ENCODE measurements around the gene COBLL1. TPM values are rescaled to one million over a fixed set of nuclear protein-coding genes. Genes with fewer than 3 reads are reported as not detected.

The COBLL1 gene
- polyA plus RNA-seq, 1 donor = 7.3 TPM

DNA sequence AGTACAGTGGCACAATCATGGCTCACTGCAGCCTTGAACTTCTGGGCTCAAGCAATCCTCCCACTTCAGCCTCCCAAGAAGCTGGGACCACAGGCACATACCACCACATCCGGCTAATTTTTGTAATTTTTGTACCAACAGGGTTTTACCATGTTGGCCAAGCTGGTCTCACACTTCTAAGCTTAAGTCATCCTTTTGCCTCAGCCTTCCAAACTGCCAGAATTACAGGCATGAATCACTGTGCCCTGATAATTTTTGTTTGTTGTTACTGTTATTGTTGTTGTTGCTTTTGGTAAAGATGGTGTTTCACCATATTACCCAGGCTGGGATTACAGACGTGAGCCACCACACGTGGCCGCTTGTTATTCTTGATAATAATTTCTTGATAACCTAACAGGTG is 10.5 kb upstream of the COBLL1 start:
- DNase-seq = no peak

DNA sequence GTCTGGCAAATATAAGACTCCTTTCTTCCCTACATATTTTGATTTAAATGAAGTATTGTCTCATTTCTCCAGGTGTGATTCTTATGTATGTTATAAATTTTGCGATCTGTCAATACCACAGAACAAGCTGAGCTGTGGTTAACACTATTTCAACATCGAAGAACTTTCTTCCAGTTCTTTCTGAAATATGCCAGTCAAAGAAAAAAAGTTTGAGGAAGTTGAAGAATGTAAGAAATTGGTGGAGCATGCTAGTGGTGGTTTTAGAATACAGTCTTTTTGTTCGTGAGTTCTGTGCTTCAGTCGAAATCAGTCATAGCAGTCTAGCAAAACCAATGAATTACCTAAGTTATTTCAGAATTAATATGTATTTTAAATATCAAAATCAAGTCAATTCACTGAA is 8.6 kb upstream of the COBLL1 start:
- DNase-seq = no peak

DNA sequence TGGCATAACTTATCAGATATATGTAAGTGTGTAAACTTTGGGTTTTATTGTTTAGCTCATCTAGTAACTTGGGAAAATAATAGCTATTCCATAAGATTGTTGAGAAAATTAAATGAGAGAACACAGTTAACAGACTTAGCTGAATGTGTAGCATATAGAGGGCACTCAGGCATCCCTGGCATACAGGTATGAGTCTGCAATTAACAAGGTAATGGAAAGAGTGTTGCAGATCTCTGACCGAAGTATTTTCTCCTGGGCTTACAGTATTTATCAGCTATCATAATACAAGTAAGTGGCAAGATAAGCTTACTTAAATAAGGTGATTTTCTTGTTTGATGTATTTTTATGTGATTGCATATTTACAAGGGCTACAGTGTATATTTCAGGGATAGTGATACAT is 7.9 kb upstream of the COBLL1 start:
- no peak for DNase-seq

DNA sequence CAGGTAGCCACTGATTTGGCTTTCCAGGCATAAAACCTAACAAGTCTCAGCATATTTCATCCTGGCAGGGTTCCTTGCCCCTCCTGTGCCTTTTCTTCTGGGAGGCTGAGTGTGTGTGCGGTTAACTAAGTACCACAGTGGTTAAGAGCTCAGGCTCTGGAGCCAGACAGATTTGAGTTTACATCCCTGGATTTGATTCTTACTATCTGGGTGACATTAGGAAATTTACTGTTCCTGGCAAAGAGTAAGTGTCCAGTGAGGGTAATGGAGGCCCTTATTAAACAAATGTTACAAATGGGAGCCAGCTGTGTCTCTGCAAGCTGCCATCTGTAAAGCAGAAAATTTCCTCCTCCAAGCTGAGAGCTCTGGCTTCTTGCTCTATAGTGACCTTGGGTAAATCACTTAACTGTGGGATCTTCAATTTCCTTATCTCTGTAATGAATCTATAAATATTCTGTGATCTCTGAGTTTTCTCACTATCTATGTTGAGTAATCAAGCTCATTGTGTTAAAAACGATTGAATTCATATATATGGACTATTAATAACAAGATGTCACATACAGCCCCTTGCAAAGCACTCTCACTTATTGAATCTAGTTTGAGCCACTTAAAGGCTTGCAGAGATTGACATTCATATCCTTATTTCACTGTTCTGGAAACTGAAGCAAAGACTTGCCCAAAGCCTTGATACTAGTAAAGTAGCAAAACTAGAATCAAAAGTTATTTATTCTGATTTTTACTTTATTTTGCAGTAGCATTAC is 6.5 kb upstream of the COBLL1 start:
- no peak for DNase-seq

DNA sequence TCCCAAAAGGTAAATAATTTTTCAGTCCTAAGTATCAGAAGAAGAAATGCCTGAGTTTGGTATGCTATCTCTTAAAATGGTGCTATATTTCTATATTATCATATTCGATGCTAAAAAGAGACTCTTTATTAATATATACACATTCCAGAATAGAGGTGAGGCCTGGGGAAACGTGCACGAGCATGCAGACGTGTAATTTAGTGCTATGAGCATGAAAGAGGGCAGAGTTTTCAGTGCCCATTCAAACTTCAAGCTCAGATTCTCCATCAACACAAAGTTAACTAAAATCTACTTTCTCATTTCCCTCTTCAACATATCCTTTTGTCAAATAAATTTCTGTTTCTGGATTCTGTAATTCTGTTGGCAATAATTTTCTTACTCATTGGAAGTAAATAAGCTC is 5.7 kb upstream of the COBLL1 start:
- DNase-seq = no peak

DNA sequence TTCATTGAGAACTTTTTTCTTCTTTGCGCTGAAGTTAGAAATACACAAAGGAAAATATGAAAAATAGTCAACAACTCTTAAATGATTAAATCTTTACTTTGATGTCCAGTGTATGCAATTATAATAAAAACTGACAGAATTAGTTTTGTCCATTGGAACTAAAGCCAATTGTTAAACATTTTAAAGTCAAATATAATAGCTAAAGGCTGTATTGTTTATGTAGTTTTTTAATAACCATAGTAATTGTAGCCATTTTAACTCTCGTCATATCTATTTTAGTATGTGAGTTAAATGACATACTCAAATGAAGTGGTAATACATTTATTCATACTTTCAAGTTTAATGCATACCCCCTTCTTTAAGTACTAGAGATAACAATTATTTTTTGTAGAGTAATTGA is 4.7 kb upstream of the COBLL1 start:
- no peak for DNase-seq

DNA sequence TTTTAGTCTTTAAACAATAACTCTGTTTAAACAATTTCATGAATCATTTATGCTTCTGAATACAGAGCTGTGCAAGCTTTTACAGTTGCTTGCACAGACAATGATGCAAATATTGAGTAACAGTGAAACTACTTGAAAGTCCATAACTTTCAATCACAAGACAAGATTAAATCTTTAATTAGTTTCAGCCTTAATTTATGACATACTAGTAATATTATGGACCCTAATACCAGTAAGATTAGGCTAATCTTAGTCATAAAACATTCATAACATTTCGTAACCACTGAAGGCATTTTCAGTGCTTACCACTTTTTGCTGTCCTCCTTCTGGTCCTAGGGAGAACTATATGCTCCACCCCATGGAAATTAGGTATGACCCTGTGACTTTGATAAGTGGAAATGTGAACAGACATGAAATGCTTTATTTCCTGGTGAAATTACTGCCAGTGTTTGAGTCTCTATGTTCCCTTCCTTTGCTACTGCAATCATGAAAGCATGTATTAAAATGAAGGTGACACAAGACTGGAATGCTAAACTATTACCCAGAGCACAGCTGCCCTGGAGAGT is 1.8 kb upstream of the COBLL1 start:
- DNase-seq = no peak

DNA sequence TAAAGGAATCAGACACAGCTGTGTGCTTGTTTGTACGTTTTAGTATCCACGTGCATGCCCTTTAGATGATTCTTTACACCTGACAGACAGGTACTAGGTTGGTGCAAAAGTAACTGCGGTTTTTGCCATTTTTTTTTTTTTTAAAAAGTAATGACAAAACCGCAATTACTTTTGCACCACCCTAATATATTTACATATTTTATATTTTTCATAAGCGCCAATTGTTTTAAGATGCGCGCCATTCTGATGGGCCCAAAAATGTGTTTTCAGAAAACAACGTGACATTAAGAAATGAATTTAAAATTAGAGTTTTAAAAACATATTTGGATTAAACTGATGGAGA is 972 bp upstream of the COBLL1 start:
- DNase-seq = no peak

DNA sequence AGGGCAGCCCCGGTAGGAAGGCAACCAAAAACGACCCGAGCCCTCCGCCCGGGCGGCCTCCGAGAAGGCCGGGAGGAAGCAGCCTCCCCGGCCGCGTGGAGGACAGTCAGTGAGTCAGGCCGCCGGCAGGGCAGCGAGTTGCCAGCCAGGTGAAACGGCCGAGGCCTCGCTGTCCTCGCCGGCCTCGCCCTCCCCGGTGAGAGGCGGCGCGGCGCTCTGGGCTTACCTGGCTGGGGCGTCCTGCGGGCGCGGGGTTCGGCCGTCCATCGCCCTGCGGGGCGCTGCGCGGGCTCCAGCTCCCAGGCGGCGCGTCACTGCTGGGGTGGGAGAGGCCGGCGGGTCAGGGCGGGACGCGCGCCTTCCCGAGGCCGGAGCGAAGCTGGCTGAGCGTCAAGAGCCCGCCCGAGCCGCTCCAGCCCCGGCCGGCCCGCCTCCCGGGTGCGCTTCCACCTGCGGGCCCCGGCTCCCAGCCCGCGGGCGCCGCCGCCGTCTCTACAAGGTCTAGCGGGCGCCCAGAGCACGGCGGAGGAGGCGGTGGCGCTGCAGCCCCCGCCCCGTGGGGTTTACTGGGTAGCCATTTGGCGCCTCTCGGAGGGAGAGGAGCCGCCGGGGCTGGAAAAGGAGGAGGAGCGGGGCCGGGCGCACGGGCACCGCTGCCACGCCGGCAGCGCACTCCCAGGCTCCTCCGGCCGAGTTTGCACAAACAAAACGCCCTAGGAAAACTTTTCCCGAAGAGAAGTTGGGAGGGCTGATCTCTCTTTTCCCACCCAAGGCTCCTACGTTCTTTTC is 499 bp downstream of the COBLL1 start:
- peak; percentile 66 for DNase-seq

DNA sequence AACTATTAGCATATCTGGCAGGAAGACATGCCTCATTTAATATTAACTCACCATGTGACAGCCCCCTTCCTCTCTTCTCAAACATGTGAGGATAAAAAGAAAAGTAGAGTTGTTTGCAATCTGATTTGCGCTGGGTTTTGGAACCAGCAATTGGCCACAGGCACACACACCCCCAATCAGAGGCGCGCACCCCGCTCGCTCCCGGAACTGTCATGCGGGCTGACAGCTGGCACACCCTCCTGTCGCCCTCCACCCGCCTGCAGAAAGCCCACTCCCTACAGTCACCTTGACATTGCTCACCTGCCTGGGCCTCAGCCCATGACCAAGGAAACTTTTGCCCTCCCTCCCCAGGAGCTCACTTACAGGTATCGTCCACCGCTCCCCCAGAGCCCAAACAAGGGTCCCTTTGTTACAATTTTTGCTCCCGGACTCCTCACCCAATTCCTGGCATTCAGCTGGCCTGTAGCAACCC is 1.1 kb downstream of the COBLL1 start:
- peak; percentile 32 for DNase-seq

DNA sequence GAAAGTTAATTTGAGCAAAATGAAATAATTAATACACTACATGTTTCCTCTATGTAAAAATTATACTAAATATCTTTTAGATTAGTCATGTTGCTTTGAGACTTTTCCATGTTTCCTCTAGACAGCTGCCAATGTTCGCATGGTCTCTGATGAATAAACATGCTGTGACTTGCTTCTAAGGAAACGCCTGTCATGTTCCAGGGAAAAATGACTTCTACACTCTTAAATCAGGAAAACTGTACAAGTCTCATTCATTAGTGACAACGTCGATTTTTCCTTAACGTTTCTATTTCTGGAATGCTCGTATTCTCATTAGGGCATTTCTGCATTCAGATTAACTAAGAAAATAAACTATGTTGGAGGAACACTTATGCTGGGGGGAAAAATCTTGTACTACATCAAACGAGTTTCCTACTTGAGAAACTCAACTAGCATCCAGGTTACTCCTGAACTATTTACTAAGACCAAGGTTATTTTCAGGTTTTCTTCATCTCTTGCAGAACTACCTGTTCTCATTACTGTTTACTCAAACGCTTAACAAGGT is 1.6 kb downstream of the COBLL1 start:
- peak; percentile 45 for DNase-seq

DNA sequence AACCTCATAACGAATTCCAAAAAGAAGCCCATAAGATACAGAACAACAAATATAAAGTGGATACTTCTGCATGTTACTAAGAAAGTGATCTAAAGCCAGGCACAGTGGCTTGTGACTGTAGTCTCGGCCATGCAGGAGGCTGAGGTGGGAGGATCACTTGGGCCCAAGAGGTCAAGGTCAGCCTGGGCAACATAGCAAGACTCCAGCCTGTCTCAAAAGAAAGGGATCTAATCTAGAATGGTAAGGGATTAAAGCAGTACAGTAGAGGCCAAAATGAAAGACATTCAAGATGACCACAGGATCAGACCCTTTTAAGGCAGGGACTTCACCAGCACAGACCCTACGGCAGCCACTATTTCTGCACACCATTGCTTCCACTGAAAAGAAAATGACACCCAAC is 3.8 kb downstream of the COBLL1 start:
- DNase-seq = no peak

DNA sequence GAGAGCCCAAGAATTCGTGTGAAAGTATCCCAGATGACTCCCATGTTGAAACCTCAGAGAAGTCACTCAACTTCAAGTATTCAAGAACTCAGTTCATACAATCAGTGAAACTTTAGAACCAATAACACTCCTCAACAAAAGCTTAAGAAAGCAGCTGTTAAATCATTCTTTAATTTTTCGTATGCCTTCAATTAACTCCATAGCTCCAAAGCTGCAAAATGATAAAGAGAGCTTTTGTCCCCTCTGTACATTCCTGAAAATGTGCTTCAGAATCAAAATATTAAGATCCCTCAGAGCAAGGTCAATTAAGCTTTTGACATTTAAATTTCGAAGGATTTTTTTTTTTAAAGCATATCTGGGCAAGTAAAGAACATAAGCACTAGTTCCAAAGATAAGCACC is 4.7 kb downstream of the COBLL1 start:
- no peak for DNase-seq

DNA sequence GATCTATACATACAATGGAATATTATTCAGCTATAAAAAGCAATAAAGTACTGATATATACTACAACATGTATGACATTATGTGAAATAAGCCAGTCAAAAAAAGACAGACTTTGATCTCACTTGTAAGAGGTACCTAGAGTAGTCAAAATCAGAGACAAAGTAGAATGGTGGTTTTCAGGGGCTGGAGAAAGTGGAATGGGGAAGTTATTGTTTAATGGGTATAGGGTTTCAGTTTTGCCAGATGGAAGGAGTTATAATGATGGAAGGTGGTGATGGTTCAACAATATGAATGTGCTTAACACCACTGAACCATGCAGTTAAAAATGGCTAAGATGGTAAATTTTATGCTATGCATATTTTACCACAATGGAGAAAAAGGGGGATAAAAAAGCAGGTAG is 6.3 kb downstream of the COBLL1 start:
- no peak for DNase-seq

DNA sequence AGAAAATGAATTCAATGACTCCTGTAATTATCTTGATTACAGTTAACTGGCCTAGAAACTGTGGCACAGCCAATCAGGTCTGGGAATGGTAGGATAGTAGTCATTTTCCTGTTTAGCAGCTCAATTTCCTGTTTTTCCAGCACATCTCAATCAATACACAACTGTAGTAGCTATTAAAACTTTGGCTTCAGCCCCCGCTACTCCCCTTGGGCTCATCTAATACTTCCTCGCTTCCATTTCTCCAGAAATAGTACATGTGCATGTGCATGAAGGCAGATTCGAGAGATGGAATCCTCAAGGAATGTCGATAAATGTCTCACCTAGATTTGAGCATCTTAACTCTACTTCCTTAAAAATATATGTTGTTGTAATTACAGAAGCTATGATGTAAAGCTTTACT is 9.7 kb downstream of the COBLL1 start:
- DNase-seq = no peak

DNA sequence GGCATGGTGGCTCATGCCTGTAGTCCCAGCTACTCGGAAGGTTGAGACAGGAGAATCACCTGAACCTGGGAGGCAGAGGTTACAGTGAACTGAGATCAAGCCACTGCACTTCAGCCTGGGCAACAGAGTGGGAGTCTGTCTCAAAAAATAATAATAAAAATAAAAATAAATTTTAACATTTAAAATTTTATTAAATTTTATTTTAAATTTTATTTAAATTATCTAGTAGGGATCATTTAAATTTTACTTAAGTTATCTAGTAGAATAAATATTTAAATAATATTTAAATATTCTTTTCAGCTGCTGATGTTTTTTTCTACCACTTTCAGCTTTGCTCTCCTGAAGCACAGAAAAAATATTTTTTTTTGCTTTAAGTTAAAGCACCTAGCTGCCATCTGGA is 10.4 kb downstream of the COBLL1 start:
- DNase-seq = no peak

DNA sequence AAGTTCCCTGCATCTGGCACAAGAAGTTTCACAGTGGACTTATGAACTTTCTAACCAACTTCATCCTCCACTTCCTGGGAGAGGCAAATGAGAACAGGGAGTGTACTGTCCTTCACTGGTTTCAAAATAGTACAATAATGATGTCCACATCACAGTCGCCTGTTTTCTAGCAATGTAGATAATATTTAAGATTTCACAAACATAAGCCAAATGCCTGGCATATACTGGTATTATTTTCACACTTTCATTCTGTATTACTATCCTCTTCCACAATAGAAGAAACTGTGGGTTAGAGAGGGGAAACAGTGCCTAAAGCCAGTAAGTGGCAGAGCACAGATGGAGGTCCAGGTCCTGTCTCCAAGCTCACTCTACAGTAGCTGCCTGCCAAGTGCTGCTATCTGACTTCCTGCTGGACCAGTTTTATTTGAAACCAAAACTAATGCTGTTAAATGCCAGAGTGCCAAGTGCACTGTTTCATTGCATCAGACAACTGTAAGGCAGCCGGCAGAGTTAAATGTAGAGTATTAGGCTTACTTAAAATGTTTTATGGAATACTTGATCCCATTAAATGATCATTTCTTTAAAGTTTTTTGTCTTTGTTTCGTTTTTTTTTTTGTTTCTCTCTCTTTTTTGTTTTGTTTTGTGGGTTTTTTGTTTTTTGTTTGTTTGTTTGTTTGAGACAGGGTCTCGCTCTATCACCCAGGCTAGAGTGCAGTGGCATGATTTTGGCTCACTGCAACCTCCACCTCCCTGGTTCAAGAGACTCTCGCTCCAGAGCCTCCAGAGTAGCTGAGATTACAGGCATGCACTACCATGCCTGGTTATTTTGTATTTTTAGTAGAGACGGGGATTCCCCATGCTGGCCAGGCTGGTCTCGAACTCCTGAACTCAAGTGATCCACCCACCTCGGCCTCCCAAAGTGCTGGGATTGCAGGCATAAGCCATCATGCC is 15.1 kb downstream of the COBLL1 start:
- DNase-seq = no peak

DNA sequence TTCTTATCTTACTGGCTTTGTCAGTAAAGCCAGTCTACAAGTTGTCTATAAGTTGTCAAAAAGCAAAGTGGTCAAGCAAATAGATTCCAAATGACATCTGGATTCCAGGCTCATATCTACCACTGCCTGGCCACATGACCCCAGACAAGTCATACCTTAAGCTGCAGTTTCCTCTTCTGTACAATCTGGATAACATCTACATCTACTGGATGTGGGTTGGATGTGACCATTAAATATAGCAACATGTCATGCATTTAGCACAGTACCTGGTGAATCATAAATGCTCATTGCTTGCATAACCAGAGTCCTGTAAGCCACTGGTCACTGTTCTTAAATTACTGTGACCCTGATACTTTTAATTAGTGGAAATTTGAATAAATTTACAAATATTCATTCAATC is 16.8 kb downstream of the COBLL1 start:
- no peak for DNase-seq

DNA sequence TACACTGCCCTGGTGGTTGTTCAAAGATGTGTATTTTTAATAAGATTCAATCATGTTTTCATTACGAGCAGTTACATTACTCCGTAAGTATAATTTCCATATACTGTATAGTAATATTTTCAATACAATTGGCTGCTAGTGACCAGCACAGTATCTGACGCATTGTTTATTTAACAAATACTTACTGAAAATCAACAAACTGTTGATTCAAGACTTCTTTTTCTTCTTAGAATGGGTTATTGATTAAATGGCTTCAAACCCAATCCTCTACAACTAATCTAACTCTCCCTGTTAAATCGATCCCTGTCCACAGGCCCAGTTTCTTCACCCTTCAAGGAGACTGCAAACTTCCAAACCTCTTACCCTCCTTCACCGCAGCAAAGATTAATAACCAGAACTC is 18.5 kb downstream of the COBLL1 start:
- DNase-seq = no peak

DNA sequence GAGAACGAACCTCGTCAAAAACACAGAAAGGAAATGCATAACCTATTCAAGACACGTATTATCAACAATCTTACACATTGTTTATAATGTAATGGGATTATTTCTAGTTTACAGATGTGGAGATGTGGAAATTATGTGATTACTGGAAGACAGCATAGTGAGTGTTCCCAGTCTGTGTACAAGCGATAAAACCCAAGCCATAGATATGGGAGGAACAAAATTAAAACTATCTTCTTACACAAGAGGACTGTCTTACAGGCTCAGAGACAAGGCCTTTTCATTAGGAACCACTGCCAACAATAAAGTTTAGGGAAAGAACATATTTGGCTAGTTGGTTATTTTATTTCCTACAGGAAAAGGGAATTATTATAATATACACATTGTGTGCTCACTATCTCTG is 20.3 kb downstream of the COBLL1 start:
- DNase-seq = no peak

DNA sequence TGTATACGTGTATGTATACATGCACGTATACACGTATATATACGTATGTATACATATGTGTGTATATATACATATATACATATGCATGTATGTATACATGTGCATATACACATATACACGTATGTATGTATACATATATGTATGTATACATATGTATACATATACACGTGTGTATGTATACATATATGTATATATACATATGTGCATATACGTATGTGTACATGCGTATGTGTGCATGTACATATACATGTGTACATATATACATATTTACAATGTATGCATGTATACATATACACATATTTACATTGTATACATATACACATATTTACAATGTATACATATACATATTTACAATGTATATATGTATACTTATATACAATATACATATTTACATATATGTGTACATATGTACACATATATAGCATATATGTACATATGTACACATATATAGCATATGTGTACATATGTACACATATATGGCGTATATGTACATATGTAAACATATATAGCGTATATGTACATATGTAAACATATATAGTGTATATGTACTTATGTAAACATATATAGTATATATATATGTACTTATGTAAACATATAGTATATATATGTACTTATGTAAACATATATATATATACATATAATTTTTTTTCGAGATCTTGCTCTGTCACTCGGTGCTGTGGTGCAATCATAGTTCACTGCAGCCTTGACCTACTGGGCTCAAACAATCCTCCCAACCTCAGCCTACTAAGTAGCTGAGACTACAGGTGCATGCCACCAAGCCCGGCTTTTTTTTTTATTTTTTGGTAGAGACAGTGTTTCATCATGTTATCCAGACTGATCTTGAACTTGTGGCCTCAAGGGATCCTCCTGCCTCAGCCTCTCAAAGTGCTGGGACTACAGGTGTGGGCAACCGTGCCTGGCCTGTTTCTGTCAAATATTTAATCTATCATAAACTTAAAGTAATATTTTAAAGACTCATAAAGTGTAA is 23.2 kb downstream of the COBLL1 start:
- DNase-seq = no peak
